Activated B cell treated with CpG ODN at 0.5 μM for 24 hours (primary cell): ENCODE results near the gene TSHZ3. TPM values are rescaled to one million over a fixed set of nuclear protein-coding genes. Genes with fewer than 3 reads are reported as not detected.

Experiments used
- ATAC-seq: fragments of 200-7000 bp; cut with Tn5 transposase; one replicate; pipeline ENCODE4 v1.10.0; 2021; ENCODE audit warnings: low read depth, mild to moderate bottlenecking, moderate library complexity
- CTCF ChIA-PET: fragments of 350-600 bp; sonication (Branson Sonifier 250); formaldehyde crosslinking; loops from one replicate; lab custom pipeline; 2021; ENCODE audit warnings: antibody characterized with exemption; lab: Charles Lee
- POLR2A ChIA-PET: fragments of 350-600 bp; sonication (Branson Sonifier 250); formaldehyde crosslinking; loops from one replicate; lab custom pipeline; 2021; ENCODE audit warnings: antibody characterized with exemption; lab: Charles Lee
- DNase-seq: peaks from one replicate; pipeline ENCODE4 v3.0.0; 2022
- H3K27ac Mint-ChIP-seq: one replicate; pipeline ENCODE4 v1.8.0; 2020; ENCODE audit warnings: mixed read lengths
- H3K27me3 Mint-ChIP-seq: one replicate; pipeline ENCODE4 v1.8.0; 2021; ENCODE audit warnings: mixed read lengths
- H3K36me3 Mint-ChIP-seq: one replicate; pipeline ENCODE4 v1.8.0; 2021; ENCODE audit warnings: low read depth, mixed read lengths
- H3K4me1 Mint-ChIP-seq: one replicate; pipeline ENCODE4 v1.8.0; 2021; ENCODE audit warnings: mixed read lengths
- H3K4me3 Mint-ChIP-seq: one replicate; pipeline ENCODE4 v1.8.0; 2020; ENCODE audit warnings: mild to moderate bottlenecking, mixed read lengths
- H3K9me3 Mint-ChIP-seq: one replicate; pipeline ENCODE4 v1.8.0; 2020; ENCODE audit warnings: mixed read lengths
- CTCF ChIP-seq: fragments of 200-600 bp; IDR thresholded peaks from one replicate; pipeline ENCODE4 v1.8.0; 2022; ENCODE audit warnings: antibody characterized with exemption, mild to moderate bottlenecking
- intact Hi-C: fragments of 100-400 bp; cut with micrococcal nuclease; formaldehyde crosslinking; loops from one replicate; pipeline ENCODE4 v1.15.1; 2024
- total RNA-seq: library from RNA; stranded (reverse); gene quantifications from 2 replicates; pipeline ENCODE4 v1.2.3, GENCODE V29; 2022

Gene TSHZ3
- total RNA-seq, 1 donor from 2014 or later: not detected

- Mint-ChIP-seq H3K36me3 (no peaks in the 10 kb centered on the region), H3K27me3 (peaks cover 61% of the 10 kb centered on the region), H3K4me1 (peaks cover 20% of the 10 kb centered on the region), H3K9me3 (no peaks in the 10 kb centered on the region), H3K4me3 (no peak overlapping the region), H3K27ac (no peak overlapping the region)
- POLR2A ChIA-PET: no interaction called here
- ATAC-seq (no peak), DNase-seq (no peak)
- TF ChIP-seq CTCF: no peak
- CTCF ChIA-PET: no interaction called here
- intact Hi-C loops: no loop called here
These were observed 3.1 kb upstream of the TSHZ3 start for GRCh38 chr19:31352296-31352781.

GRCh38 chr19:31351855-31352195 lies 2.6 kb upstream of the TSHZ3 start:
- intact Hi-C loops: no loop called here
- Mint-ChIP-seq H3K4me3 (peak overlapping the region; percentile 55), H3K27ac (no peak overlapping the region), H3K4me1 (peaks cover 20% of the 10 kb centered on the region), H3K36me3 (no peaks in the 10 kb centered on the region), H3K27me3 (peaks cover 59% of the 10 kb centered on the region), H3K9me3 (no peaks in the 10 kb centered on the region)
- CTCF ChIA-PET: no interaction called here
- ATAC-seq: no peak
- POLR2A ChIA-PET: no interaction called here
- DNase-seq: no peak
- no peak for TF ChIP-seq CTCF

- ChIA-PET POLR2A (no interaction called here), CTCF (no interaction called here)
- intact Hi-C loops: no loop called here
- H3K9me3 Mint-ChIP-seq: no peaks in the 10 kb centered on the region
- ATAC-seq (no peak), DNase-seq (no peak)
- H3K27ac Mint-ChIP-seq: no peak overlapping the region
- peaks cover 20% of the 10 kb centered on the region for H3K4me1 Mint-ChIP-seq
- peak overlapping the region; percentile 83 for H3K4me3 Mint-ChIP-seq
- no peaks in the 10 kb centered on the region for H3K36me3 Mint-ChIP-seq
- TF ChIP-seq CTCF: no peak
- H3K27me3 Mint-ChIP-seq: peaks cover 57% of the 10 kb centered on the region
These were observed 2.0 kb upstream of the TSHZ3 start for GRCh38 chr19:31351056-31351854.

- DNase-seq (no peak), ATAC-seq (no peak)
- peaks cover 20% of the 10 kb centered on the region for H3K4me1 Mint-ChIP-seq
- TF ChIP-seq CTCF: no peak
- intact Hi-C loops: no loop called here
- no peak overlapping the region for H3K27ac Mint-ChIP-seq
- ChIA-PET CTCF (no interaction called here), POLR2A (no interaction called here)
- peak overlapping the region; percentile 83 for H3K4me3 Mint-ChIP-seq
- no peaks in the 10 kb centered on the region for H3K9me3 Mint-ChIP-seq
- peaks cover 53% of the 10 kb centered on the region for H3K27me3 Mint-ChIP-seq
- H3K36me3 Mint-ChIP-seq: no peaks in the 10 kb centered on the region
These were observed 1.4 kb upstream of the TSHZ3 start for GRCh38 chr19:31350693-31351055.

- Mint-ChIP-seq H3K9me3 (no peaks in the 10 kb centered on the region), H3K36me3 (no peaks in the 10 kb centered on the region), H3K27me3 (peaks cover 50% of the 10 kb centered on the region), H3K4me1 (peaks cover 20% of the 10 kb centered on the region), H3K4me3 (no peak overlapping the region), H3K27ac (no peak overlapping the region)
- no peak for TF ChIP-seq CTCF
- ATAC-seq: no peak
- intact Hi-C loops: no loop called here
- no peak for DNase-seq
- ChIA-PET POLR2A (no interaction called here), CTCF (no interaction called here)
These were observed 927 bp upstream of the TSHZ3 start for GRCh38 chr19:31350033-31350692.
